H1 (cell line): Measurements from ENCODE around the gene GBX1. TPM values are rescaled to one million over a fixed set of nuclear protein-coding genes. Genes with fewer than 3 reads are reported as not detected.
A peak's percentile ranks its signal among the peaks of the same experiment; 100 is the strongest.

ENCODE experiments used
- CTCF ChIA-PET: fragments of 300-600 bp; sonication (Branson Sonifier 250); formaldehyde crosslinking; loops from one replicate; lab custom pipeline; 2021; ENCODE audit not compliant: partially characterized antibody; lab: Charles Lee
- POLR2A ChIA-PET: fragments of 300-600 bp; sonication (Branson Sonifier 250); formaldehyde crosslinking; loops from one replicate; lab custom pipeline; 2021; ENCODE audit warnings: inconsistent platforms; ENCODE audit not compliant: partially characterized antibody; lab: Charles Lee
- DNase-seq, 2 experiments: peaks; one replicate each; pipeline versions ENCODE4 v3.0.0 to v3.0.0-alpha.2; 2010 to 2022; ENCODE audit warnings: low spot score in 2 of 2, low read depth in 1 of 2, mixed read lengths in 1 of 2
- FAIRE-seq: peaks from 2 replicates; lab custom pipeline; 2011; peaks lifted over from hg19 to GRCh38; lab: Jason Lieb, UNC
- H2AFZ ChIP-seq: 2 replicates; pipeline ENCODE4 v1.8.1; 2012; ENCODE audit warnings: low read length, inconsistent platforms
- H2AK5ac ChIP-seq: 2 replicates; pipeline ENCODE4 v1.6.1; 2013; ENCODE audit warnings: low read depth, low read length
- H2BK120ac ChIP-seq: replicated peaks from 2 replicates; pipeline ENCODE3; 2013; ENCODE audit warnings: low read depth, low read length, inconsistent platforms
- H2BK12ac ChIP-seq: 2 replicates; pipeline ENCODE4 v1.6.1; 2013; ENCODE audit warnings: low read depth, low read length
- H2BK15ac ChIP-seq: 2 replicates; pipeline ENCODE4 v1.6.1; 2013; ENCODE audit warnings: low read length
- H2BK20ac ChIP-seq: 2 replicates; pipeline ENCODE4 v1.6.1; 2013; ENCODE audit warnings: low read length
- H2BK5ac ChIP-seq: 2 replicates; pipeline ENCODE4 v1.6.1; 2013; ENCODE audit warnings: low read depth, low read length
- H3K14ac ChIP-seq: 2 replicates; pipeline ENCODE4 v1.6.1; 2013; ENCODE audit warnings: inconsistent platforms; ENCODE audit not compliant: insufficient read length
- H3K18ac ChIP-seq: 2 replicates; pipeline ENCODE4 v1.6.1; 2013; ENCODE audit warnings: low read length; ENCODE audit errors: extremely low read depth
- H3K23ac ChIP-seq: 2 replicates; pipeline ENCODE4 v1.6.1; 2013; ENCODE audit warnings: inconsistent platforms; ENCODE audit not compliant: insufficient read length
- H3K23me2 ChIP-seq: 2 replicates; pipeline ENCODE4 v1.6.1; 2013; ENCODE audit warnings: low read depth, low read length
- H3K27ac ChIP-seq: 2 replicates; pipeline ENCODE4 v1.6.1; 2011; ENCODE audit warnings: low read depth, low read length, inconsistent platforms
- H3K27me3 ChIP-seq, 4 experiments: replicated peaks in 1 of 4; 1 replicate in 1 of 4; 2 replicates in 3 of 4; pipeline versions ENCODE4 v1.6.1 to v1.8.1; 2011 to 2013; ENCODE audit warnings: low read length in 3 of 4, mild to moderate bottlenecking in 3 of 4, inconsistent platforms in 2 of 4, mixed read lengths in 2 of 4, moderate library complexity in 1 of 4; ENCODE audit not compliant: control insufficient read depth in 3 of 4, insufficient read depth in 3 of 4; ENCODE audit errors: extremely low read depth in 1 of 4
- H3K36me3 ChIP-seq, 4 experiments: 2 replicates each; pipeline versions ENCODE4 v1.6.1 to v1.8.1; 2011 to 2013; ENCODE audit warnings: mild to moderate bottlenecking in 4 of 4, low read length in 3 of 4, moderate library complexity in 2 of 4, control low read depth in 1 of 4, inconsistent platforms in 1 of 4; ENCODE audit not compliant: insufficient read depth in 4 of 4, control insufficient read depth in 2 of 4
- H3K4ac ChIP-seq: replicated peaks from 2 replicates; pipeline ENCODE3; 2013; ENCODE audit warnings: low read length, low read depth, mixed read lengths, inconsistent platforms; ENCODE audit not compliant: insufficient read length
- H3K4me1 ChIP-seq, 4 experiments: replicated peaks in 1 of 4; 1 replicate in 1 of 4; 2 replicates in 3 of 4; pipeline versions ENCODE4 v1.6.1 to v1.8.1; 2011 to 2013; ENCODE audit warnings: low read length in 3 of 4, inconsistent platforms in 2 of 4, mixed read lengths in 1 of 4; ENCODE audit not compliant: insufficient read depth in 4 of 4, control insufficient read depth in 3 of 4
- H3K4me2 ChIP-seq, 2 experiments: 2 replicates each; pipeline versions ENCODE4 v1.6.1 to v1.8.1; 2011 to 2013; ENCODE audit warnings: low read depth in 2 of 2, low read length in 2 of 2, control low read depth in 1 of 2, inconsistent platforms in 1 of 2, mild to moderate bottlenecking in 1 of 2; ENCODE audit not compliant: insufficient read depth in 1 of 2
- H3K4me3 ChIP-seq, 4 experiments: fragments of 200-600, 300-600 bp in 1 of 4; sonication (generic), shearing (Covaris generic), sonication (Bioruptor Twin) in 1 of 4; 2 replicates each; pipeline versions ENCODE4 v1.5.1 to v1.8.1; 2011 to 2016; ENCODE audit warnings: low read length in 4 of 4, low read depth in 3 of 4, control low read depth in 2 of 4, inconsistent platforms in 2 of 4, mild to moderate bottlenecking in 2 of 4, mixed read lengths in 1 of 4, moderate library complexity in 1 of 4; ENCODE audit not compliant: insufficient read depth in 2 of 4; ENCODE audit errors: extremely low read depth in 1 of 4
- H3K56ac ChIP-seq: replicated peaks from 2 replicates; pipeline ENCODE3; 2013; ENCODE audit warnings: low read depth, mild to moderate bottlenecking, mixed read lengths, low read length, inconsistent platforms; ENCODE audit not compliant: insufficient read length
- H3K79me1 ChIP-seq: 2 replicates; pipeline ENCODE4 v1.6.1; 2013; ENCODE audit warnings: low read depth, low read length, control low read depth
- H3K79me2 ChIP-seq, 2 experiments: 2 replicates each; pipeline versions ENCODE4 v1.6.1 to v1.8.1; 2012 to 2013; ENCODE audit warnings: low read length in 2 of 2, mild to moderate bottlenecking in 2 of 2, inconsistent platforms in 1 of 2; ENCODE audit not compliant: insufficient read depth in 2 of 2, control insufficient read depth in 1 of 2
- H3K9ac ChIP-seq, 4 experiments: replicated peaks in 1 of 4; 1 replicate in 1 of 4; 2 replicates in 3 of 4; pipeline versions ENCODE4 v1.6.1 to v1.8.1; 2011 to 2013; ENCODE audit warnings: low read depth in 3 of 4, low read length in 3 of 4, control low read depth in 2 of 4, mild to moderate bottlenecking in 2 of 4, moderate library complexity in 2 of 4, inconsistent platforms in 1 of 4; ENCODE audit errors: extremely low read depth in 1 of 4
- H3K9me3 ChIP-seq, 2 experiments: 2 replicates each; pipeline versions ENCODE4 v1.6.1 to v1.8.1; 2012 to 2013; ENCODE audit warnings: mild to moderate bottlenecking in 2 of 2, moderate library complexity in 2 of 2, control low read depth in 1 of 2, inconsistent platforms in 1 of 2, low read depth in 1 of 2, low read length in 1 of 2, mixed read lengths in 1 of 2; ENCODE audit not compliant: insufficient read depth in 2 of 2
- H4K20me1 ChIP-seq, 2 experiments: replicated peaks in 1 of 2; 2 replicates each; pipeline versions ENCODE3 to v1.8.1; 2011 to 2013; ENCODE audit warnings: inconsistent platforms in 2 of 2, low read length in 2 of 2, mild to moderate bottlenecking in 1 of 2; ENCODE audit not compliant: insufficient read depth in 2 of 2, control insufficient read depth in 1 of 2
- H4K5ac ChIP-seq: 2 replicates; pipeline ENCODE4 v1.6.1; 2013; ENCODE audit warnings: low read length, low read depth, mixed read lengths, inconsistent platforms; ENCODE audit not compliant: insufficient read length
- H4K8ac ChIP-seq: 2 replicates; pipeline ENCODE4 v1.8.0; 2013; ENCODE audit warnings: mild to moderate bottlenecking, moderate library complexity, low read length, inconsistent platforms; ENCODE audit not compliant: insufficient read depth; ENCODE audit errors: extremely low read depth
- H4K91ac ChIP-seq: replicated peaks from 2 replicates; pipeline ENCODE3; 2013; ENCODE audit warnings: low read length, mixed read lengths, inconsistent platforms; ENCODE audit not compliant: insufficient read length
- ASH2L ChIP-seq: fragments of 200-600, 300-600 bp; sonication (generic); IDR thresholded peaks from one replicate; pipeline ENCODE4 v1.7.1; 2017; ENCODE audit warnings: low read length
- BACH1 ChIP-seq: IDR thresholded peaks from 2 replicates; pipeline ENCODE4 v1.6.1; 2012; ENCODE audit warnings: low read length, improper control_type of control experiment
- BRCA1 ChIP-seq: IDR thresholded peaks from 2 replicates; pipeline ENCODE4 v1.6.1; 2012; ENCODE audit warnings: low read depth, low read length, improper control_type of control experiment
- E2F6 ChIP-seq: IDR thresholded peaks from 2 replicates; pipeline ENCODE4 v1.6.1; 2012; ENCODE audit warnings: inconsistent platforms
- GABPA ChIP-seq: IDR thresholded peaks from 2 replicates; pipeline ENCODE4 v1.6.1; 2011; ENCODE audit warnings: mild to moderate bottlenecking, low read length, moderate library complexity, borderline replicate concordance; ENCODE audit not compliant: insufficient read depth
- RNF2 ChIP-seq: fragments of 200-900, 300-1000 bp; sonication (generic); IDR thresholded peaks from 2 replicates; pipeline ENCODE4 v1.7.1; 2016; ENCODE audit warnings: borderline replicate concordance, low read depth, mild to moderate bottlenecking, antibody characterized with exemption, low read length; ENCODE audit not compliant: poor library complexity, severe bottlenecking; ENCODE audit errors: missing control alignments
- SAP30 ChIP-seq: fragments of 300-600 bp; sonication (generic); IDR thresholded peaks from 2 replicates; pipeline ENCODE4 v1.7.1; 2012; ENCODE audit warnings: low read length, moderate library complexity, mild to moderate bottlenecking, inconsistent platforms; ENCODE audit not compliant: insufficient read depth, insufficient replicate concordance
- SIX5 ChIP-seq: IDR thresholded peaks from 2 replicates; pipeline ENCODE4 v1.6.1; 2011; ENCODE audit warnings: mild to moderate bottlenecking, low read depth, low read length
- TAF7 ChIP-seq: optimal IDR thresholded peaks from 2 replicates; pipeline ENCODE3; 2011; ENCODE audit warnings: low read depth, mild to moderate bottlenecking, inconsistent platforms, low read length, moderate library complexity, borderline replicate concordance
- TCF12 ChIP-seq: IDR thresholded peaks from 2 replicates; pipeline ENCODE4 v1.6.1; 2011; ENCODE audit warnings: low read depth, mild to moderate bottlenecking, low read length
- WGBS, 2 experiments: shearing (Covaris generic) in 1 of 2; methylation state at CpG; one replicate each; pipeline versions ENCODE4 v1.1.6 to v1.1.7; 2013 to 2015; ENCODE audit warnings: low lambda C conversion rate in 2 of 2, mixed read lengths in 2 of 2, inconsistent platforms in 1 of 2, low coverage in 1 of 2, missing lambda C conversion rate in 1 of 2; ENCODE audit not compliant: insufficient replicate concordance in 2 of 2, insufficient coverage in 1 of 2, insufficient read length in 1 of 2; ENCODE audit errors: extremely low coverage in 1 of 2, missing lambda C conversion rate in 1 of 2; 5-methylcytosine and 5-hydroxymethylcytosine counted together
- polyA plus RNA-seq, 7 experiments: library from polyadenylated mRNA; depleted of rRNA in 3 of 7; stranded (reverse) in 5 of 7; unstranded in 2 of 7; fragments of >200 nt in 5 of 7; fragments of 200-250 nt in 2 of 7; gene quantifications; 1 replicate in 5 of 7; 2 replicates in 1 of 7; 4 replicates in 1 of 7; pipeline versions ENCODE4 v1.2.1 to v1.2.3, GENCODE V29; 2011 to 2013; ENCODE audit warnings: missing spikeins in 2 of 7, mixed read lengths in 2 of 7
- total RNA-seq: library from RNA; stranded (reverse); fragmentation: NEBNext Ultra II Directional; extraction: Animal tissue kit (Norgen Biotek cat#: 25700); gene quantifications from 2 replicates; pipeline ENCODE4 v1.2.1, GENCODE V29; 2021

Gene GBX1
- total and polyA plus RNA-seq, 2 of the 8 experiments (the other 6 are each of a cell fraction or from before 2014, with no cell fraction given): not detected

GRCh38 chr7:151198945-151199848 is 31.7 kb upstream of the GBX1 start:
- Histone ChIP-seq H4K20me1 (no peaks in the 10 kb centered on the region), H3K23me2 (peaks cover 5% of the 10 kb centered on the region; the same call in 1 of the 2 replicates), H3K18ac (peak overlapping the region; percentile 48), H3K9me3 (no peaks in the 10 kb centered on the region), H4K91ac (peak overlapping the region; percentile 52), H2AFZ (no peak overlapping the region; the same call in 1 of the 2 replicates), H3K4ac (no peak overlapping the region), H2BK120ac (no peak overlapping the region), H3K14ac (no peak overlapping the region), H3K4me1 (peaks cover 0 to 12% (median 3%) of the 10 kb centered on the region in 4 experiments; a peak in 3 of 7 replicates), H3K4me2 (no peak overlapping the region), H2BK20ac (peak overlapping the region; percentile 72; the same call in 1 of the 2 replicates), H3K23ac (no peak overlapping the region), H3K36me3 (no peaks in the 10 kb centered on the region), H2AK5ac (no peak overlapping the region), H2BK12ac (no peak overlapping the region), H2BK15ac (0 out of 2 replicates have a peak overlapping the region, but pooled peaks have one; percentile 16), H3K79me1 (no peaks in the 10 kb centered on the region), H3K27ac (no peak overlapping the region), H3K56ac (no peak overlapping the region), H4K8ac (peak overlapping the region; percentile 73; the same call in 1 of the 2 replicates), H3K9ac (no peak overlapping the region), H3K79me2 (no peaks in the 10 kb centered on the region), H3K27me3 (peaks cover 0 to 13% (median 0%) of the 10 kb centered on the region in 4 experiments; a peak in 2 of 7 replicates), H3K4me3 (no peak overlapping the region), H2BK5ac (peak overlapping the region; percentile 66; the same call in 1 of the 2 replicates), H4K5ac (no peak overlapping the region)
- no peak for FAIRE-seq
- no peak for DNase-seq
- ChIA-PET CTCF (interaction anchor here (2.0 kb wide), 1 partner anchor 45 kb away, joined by 6 read pairs; no protein-coding TSS in a partner anchor), POLR2A (interaction anchor here (0.7 to 2.4 kb wide), 6 partner anchors 11 to 112 kb away, joined by 3 to 13 read pairs (median 4); partner anchors contain the start of genes ABCF2 and H2BK1)
- WGBS, 2 experiments: 94% methylated on average over 19 of the region's 30 CpGs; no CpG with 5 or more reads in 1 of the 2 experiments
- no peak for TF ChIP-seq E2F6
- TF ChIP-seq BACH1: no peak
- no peak for TF ChIP-seq GABPA
- no peak for TF ChIP-seq RNF2
- TF ChIP-seq SAP30: no peak
- TF ChIP-seq SIX5: no peak
- no peak for TF ChIP-seq TAF7
- TF ChIP-seq TCF12: no peak
- TF ChIP-seq BRCA1: no peak
- TF ChIP-seq ASH2L: no peak
